Measurements from ENCODE around the gene NBL1.
A peak's percentile ranks its signal among the peaks of the same experiment; 100 is the strongest.
"Not testable (repeated sequence)": the region's sequence is repeated elsewhere in the genome, so short reads cannot be mapped to it uniquely, and the experiment has no call there.

The NBL1 gene

GRCh38 chr1:19622204-19622603 is 21.9 kb upstream of the NBL1 start:
- no peak for DNase-seq

DNA sequence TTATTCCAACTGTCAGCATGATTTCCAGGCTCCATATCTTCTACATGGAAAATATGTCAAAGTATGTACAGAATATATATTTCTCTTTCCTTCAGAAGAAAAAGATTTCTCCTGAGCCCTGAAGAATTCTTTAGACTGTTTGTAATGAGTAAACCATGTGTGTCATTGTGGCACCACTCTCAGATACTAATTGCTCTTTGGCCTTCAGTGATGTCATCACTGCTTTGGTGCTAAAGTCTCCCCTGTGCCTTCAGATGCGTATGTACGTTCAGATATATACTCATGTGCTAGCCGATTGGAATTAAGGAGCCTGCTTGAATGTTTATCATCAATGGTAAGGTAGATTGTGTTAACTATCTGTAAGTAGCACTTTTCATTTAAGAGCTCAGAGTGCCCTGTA is 20.6 kb upstream of the NBL1 start:
- no peak for DNase-seq

DNA sequence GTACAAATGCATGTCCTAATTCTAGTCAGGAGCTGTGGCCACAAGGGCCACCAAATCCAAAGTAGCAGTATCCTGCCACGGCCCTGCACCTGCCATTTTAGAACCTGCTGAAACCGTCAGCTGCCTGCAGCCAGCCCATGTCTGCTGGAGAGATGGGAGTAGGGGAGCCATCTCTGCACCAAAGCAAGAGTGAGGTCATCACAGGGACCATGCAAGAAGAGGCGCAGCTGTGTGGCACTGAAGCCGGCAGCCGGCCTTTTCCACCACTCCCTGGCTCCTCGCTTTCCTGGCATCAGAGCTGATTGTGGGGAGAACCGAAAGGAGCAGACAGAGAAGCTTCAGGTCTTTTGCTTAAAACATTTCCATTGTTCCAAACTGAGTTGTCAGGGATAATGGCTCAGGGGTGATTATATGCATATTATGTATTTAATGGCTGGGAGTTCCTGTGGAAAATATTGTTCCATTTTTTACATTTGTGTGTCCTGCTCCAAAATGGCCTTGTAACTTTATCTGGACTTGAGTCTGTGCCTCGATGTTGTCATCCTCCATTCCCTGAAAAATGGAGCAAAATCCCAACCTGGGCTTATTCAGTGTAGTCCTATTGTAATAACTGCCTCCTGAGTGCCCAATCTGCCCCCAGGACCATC is 18.7 kb upstream of the NBL1 start:
- no peak for DNase-seq

DNA sequence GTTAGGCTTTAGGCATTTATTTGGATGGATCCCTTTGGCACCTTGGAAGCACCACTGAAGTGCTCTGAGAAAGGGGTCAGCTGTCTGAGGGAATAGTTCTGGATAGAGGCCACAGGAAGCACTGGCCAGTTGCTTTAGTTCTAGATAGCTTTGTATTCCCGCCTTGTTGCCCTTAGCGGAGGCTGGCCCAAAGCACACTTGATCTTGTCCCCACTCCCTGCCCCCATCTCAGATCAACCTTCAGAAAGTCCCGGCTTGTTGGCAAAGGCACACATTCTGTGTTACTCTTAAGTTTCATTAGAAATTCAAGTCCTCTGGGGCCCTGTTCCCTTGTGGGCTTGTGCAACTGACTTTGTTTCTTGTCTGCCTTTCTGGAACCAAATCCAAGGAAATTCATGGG is 15.2 kb upstream of the NBL1 start:
- no peak for DNase-seq

GRCh38 chr1:19629357-19629756 is 14.8 kb upstream of the NBL1 start:
- no peak for DNase-seq

DNA sequence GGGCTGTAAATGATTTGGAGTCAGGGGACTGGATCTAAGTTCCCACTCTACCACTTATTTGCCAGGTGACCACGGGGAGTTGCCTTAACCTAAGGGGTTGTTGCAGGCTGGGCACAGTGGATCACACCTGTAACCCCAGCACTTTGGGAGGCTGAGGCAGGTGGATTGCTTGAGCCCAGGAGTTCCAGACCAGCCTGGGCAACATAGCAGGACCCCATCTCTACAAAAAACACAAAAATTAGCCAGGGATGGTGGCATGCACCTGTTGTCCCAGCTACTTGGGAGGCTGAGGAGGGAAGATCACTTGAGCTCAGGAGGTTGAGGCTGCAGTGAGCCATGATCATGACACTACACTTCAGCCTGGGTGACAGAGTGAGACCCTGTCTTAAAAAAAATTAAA is 13.9 kb upstream of the NBL1 start:
- DNase-seq = not testable (repeated sequence)

GRCh38 chr1:19630720-19631395 is 13.3 kb upstream of the NBL1 start:
- no peak for DNase-seq

DNA sequence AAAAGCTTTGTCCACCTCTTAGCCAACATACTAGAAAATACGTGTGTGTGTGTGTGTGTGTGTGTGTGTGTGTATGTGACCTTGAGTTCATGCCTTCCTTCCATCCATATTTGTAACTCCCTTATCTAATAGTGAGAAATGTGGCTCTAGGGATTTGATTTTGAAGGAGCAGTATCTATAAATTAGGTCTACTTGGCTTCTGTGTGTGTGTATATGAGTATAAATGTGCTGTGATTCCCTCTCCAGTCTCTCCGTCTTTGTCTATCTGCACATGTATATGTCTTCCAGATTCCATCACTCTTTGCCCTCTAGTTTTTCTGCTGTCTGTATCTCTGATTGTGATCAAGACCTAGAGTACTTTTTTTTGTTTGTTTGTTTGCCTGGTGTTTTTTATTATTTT is 11.9 kb upstream of the NBL1 start:
- DNase-seq = no peak

- no peak for DNase-seq
Measured at GRCh38 chr1:19633106-19633505, 11.0 kb upstream of the NBL1 start.

DNA sequence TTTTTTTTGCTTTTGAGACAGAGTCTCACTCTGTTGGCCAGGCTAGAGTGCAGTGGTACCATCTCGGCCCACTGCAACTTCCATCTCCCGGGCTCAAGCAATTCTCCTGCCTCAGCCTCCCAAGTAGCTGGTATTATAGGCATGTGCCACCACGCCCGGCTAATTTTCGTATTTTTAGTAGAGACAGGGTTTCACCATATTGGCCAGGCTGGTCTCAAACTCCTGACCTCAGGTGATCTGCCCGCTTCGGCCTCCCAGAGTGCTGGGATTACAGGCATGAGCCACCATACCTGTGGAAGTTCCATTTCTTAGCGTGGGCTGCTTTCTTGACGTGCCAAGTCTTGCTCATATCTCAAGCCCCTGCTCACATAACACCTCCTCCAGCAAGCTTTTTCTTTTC is 9.0 kb upstream of the NBL1 start:
- not testable (repeated sequence) for DNase-seq

DNA sequence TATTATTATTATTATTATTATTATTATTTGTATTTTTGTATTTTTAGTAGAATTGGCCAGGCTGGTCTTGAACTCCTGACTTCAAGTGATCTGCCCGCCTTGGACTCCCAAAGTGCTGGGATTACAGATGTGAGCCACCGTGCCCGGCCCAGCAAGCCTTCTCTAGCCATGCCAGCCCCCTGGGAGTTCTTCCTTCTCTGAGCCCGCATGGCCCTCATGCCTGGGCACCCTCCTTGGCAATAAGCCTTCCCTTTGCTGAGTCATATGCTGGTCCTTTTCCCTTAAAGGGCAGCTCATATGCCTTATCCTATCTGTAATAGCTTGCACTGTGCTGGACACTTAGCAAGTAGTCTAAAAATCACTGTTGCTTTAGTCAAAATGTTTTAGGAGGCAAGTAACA is 8.5 kb upstream of the NBL1 start:
- DNase-seq = no peak

DNA sequence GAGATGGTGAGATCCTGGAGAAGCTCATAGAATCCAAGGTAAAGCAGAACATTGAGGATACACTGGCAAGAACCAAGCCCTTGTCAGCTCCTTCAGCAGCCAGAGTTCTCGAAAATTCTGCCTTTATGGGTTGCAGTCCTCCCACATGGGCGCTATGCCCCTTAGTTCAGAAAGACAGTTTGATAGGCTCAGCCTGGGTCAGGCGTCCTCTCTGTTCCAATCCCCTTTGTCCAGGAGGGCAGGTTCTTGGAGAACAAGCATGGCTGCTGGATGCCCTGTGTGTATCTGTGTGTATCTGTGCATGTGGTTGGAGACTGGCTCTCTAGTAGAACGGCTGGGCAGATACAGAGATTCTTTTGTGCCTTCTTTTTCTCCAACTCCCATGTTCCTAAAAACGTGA is 8.0 kb upstream of the NBL1 start:
- DNase-seq = no peak

GRCh38 chr1:19636749-19637148 is 7.4 kb upstream of the NBL1 start:
- not testable (repeated sequence) for DNase-seq

DNA sequence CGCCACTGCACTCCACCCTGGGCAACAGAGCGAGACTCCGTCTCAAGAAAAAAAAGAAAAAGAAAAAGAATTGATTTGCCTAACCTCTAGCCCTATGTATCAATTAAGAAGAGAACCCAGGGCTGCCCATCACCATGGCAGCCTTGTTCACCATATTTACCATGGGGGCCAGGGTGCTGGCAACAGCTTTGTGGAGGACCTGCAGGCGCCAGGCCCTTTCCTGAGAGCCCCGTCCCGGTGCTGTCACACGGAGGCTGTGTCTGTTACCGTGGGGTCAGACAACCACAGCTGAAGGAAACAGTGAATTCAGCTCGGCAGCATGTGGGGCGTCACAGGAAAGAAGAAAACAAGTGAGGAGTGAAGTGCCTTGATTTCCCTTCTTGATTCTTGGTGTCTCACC is 6.5 kb upstream of the NBL1 start:
- no peak for DNase-seq

DNA sequence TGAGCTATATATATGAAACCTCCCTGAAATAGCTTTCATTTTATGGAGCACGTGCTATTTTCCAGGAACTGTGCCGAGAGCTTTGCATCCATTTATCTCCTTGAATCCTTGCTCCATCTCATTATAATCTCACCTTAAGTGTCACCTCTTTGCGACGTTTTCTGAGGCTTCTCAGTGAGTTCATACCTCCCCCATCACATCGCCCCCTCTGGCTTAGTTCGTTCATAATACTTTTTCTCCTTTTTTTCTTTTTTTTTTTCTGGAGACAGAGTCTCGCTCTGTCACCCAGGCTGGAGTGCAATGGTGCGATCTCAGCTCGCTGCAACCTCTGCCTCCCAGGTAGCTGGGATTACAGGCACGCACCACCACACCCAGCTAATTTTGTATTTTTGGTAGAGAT is 4.9 kb upstream of the NBL1 start:
- DNase-seq = not testable (repeated sequence)

DNA sequence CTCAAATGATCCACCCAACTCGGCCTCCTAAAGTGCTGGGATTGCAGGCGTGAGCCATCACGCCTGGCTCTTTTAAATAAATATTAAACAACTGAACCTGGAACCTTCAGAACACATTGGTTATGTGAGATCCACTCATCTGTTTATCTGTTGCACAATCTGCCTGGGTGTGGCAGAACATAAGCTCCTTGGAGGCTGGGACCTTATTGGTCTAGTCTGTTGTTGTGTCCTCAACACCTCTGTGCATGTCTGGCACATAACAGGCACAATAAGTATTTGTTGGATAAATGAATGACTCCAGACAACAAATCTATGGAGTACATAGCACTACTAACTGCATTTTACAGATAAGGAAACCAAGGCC is 4.1 kb upstream of the NBL1 start:
- no peak for DNase-seq

DNA sequence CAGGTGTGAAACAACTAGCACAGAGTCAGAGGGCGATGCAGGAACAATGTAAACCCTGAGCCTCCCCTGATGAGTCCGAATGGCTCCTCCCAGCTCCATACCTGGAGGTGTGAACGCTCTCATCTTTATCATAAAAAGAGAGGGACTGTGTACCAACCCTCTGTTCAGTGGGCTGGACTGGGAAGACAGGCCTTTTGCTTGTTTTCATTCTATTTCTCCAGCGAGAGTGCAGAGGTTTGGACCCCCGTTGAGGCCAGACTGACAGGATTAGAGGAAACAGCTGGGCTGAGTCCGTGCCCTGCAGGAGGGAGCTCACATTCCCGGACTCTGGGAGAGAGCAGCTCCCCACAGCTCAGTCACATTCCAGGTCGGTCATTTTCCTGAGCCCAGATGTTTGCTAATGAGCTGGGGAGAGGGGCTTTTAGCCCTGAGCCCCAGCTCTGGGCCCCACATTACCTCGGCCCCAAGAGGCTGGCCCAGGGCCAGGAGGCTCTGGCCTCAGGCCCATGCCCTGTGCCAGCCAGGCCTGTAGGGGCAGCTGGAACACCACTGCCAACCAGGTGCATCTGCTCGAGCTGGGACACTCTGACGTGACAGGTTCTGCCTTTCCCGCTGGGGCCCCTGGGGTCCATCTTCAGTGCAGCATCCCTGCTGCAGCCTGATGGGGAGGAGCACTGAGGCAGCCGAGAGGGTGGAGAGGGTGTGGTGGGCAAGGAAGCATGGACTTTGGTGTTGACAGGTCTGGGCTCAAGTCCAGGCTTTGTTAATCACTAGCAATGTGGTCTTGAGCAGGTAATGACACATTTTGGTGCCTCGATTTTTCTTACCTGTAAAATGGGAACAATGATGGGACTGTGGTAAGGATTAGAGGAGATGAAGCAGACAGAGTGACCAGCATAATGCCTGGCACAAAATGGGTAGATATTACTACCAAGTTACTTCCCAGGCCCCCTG is 3.5 kb upstream of the NBL1 start:
- DNase-seq = no peak

DNA sequence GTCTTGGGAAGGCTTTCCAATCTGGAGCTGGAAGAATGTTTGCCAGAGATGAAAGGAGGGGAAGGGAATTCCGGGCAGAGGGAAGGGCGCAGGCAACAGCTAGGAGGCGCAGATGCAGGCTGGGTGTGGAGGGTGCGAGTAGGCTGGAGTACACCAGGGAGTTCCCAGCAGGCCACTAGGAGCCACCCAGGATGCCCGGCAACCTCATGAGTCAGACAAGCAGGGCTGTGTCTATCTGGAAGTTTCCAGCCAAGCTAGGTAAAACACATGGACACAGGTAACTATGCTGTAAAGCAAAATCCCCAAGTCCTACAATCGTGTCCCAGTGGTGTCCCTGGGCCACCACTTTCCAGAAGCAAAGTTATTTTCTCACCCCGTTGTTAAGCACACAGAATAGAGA is 990 bp upstream of the NBL1 start:
- DNase-seq = no peak

DNA sequence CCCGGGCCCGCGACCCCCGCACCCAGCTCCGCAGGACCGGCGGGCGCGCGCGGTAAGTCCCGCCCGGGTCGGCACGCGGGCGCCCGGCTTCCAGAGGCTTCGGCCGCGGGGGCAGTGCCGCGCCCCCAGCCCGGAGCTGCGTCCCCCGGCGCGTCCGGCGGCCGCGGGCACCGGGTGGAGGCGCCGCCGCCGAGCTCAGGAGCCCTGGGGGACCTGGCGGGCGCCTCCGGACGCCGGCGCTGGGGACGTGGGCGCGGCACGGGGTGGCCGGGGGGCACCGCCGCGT is 227 bp downstream of the NBL1 start:
- no peak for DNase-seq

DNA sequence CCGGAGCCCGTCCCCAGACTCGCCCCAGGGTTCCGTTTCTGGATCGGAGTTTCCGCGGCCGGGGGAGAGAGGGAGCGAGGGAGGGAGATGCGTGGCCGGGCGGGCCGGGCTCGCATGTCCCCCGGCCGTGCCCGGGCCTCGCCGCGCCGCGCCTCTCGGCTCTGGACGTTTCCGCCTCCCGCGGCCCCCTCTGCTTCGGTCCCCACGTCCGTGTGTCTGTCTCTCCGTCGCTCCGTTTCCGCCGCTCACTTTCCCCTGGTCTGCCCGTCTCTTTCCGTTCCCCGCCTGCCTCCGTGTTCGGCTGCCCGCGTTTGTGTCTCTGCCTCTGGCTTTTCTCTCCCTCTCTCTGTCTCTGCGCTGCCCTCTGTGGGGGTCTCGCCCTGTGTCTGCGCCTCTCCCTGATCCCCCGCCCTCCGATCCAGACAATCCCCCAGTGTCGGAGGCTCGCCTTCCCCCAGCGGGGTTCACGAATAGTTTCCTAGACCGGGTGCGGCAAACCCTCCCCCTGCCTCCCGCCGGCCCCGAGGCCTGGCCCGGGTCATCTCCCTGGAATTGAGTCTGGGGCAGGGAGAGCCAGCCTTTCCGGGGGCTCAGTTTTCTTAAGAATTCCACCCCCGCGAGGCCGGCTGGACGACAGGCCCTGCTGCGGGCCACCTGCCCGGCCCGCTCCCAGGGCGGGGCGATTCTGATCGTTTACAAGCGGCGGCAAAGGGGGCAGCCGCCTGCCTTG is 735 bp downstream of the NBL1 start:
- peak in 1 of 2 experiments; percentile 48 for DNase-seq

- DNase-seq = no peak
Measured at GRCh38 chr1:19645411-19646251, 1.5 kb downstream of the NBL1 start.
